Activated B cell treated with CpG ODN at 0.5 μM for 24 hours (primary cell): ENCODE results near the gene WDR31. TPM values are rescaled to one million over a fixed set of nuclear protein-coding genes. Genes with fewer than 3 reads are reported as not detected.

Experiments used
- ATAC-seq: fragments of 200-7000 bp; cut with Tn5 transposase; one replicate; pipeline ENCODE4 v1.10.0; 2021; ENCODE audit warnings: low read depth, mild to moderate bottlenecking, moderate library complexity
- CTCF ChIA-PET: fragments of 350-600 bp; sonication (Branson Sonifier 250); formaldehyde crosslinking; loops from one replicate; lab custom pipeline; 2021; ENCODE audit warnings: antibody characterized with exemption; lab: Charles Lee
- POLR2A ChIA-PET: fragments of 350-600 bp; sonication (Branson Sonifier 250); formaldehyde crosslinking; loops from one replicate; lab custom pipeline; 2021; ENCODE audit warnings: antibody characterized with exemption; lab: Charles Lee
- DNase-seq: peaks from one replicate; pipeline ENCODE4 v3.0.0; 2022
- H3K27ac Mint-ChIP-seq: one replicate; pipeline ENCODE4 v1.8.0; 2020; ENCODE audit warnings: mixed read lengths
- H3K27me3 Mint-ChIP-seq: one replicate; pipeline ENCODE4 v1.8.0; 2021; ENCODE audit warnings: mixed read lengths
- H3K36me3 Mint-ChIP-seq: one replicate; pipeline ENCODE4 v1.8.0; 2021; ENCODE audit warnings: low read depth, mixed read lengths
- H3K4me1 Mint-ChIP-seq: one replicate; pipeline ENCODE4 v1.8.0; 2021; ENCODE audit warnings: mixed read lengths
- H3K4me3 Mint-ChIP-seq: one replicate; pipeline ENCODE4 v1.8.0; 2020; ENCODE audit warnings: mild to moderate bottlenecking, mixed read lengths
- H3K9me3 Mint-ChIP-seq: one replicate; pipeline ENCODE4 v1.8.0; 2020; ENCODE audit warnings: mixed read lengths
- intact Hi-C: fragments of 100-400 bp; cut with micrococcal nuclease; formaldehyde crosslinking; loops from one replicate; pipeline ENCODE4 v1.15.1; 2024
- total RNA-seq: library from RNA; stranded (reverse); gene quantifications from 2 replicates; pipeline ENCODE4 v1.2.3, GENCODE V29; 2022
- TF ChIP-seq, protein P1 (sequence below): fragments of 200-600 bp; IDR thresholded peaks from one replicate; pipeline ENCODE4 v1.8.0; 2022; ENCODE audit warnings: antibody characterized with exemption, mild to moderate bottlenecking

WDR31 gene
- total RNA-seq, 1 donor from 2014 or later: 0.73 TPM

DNA sequence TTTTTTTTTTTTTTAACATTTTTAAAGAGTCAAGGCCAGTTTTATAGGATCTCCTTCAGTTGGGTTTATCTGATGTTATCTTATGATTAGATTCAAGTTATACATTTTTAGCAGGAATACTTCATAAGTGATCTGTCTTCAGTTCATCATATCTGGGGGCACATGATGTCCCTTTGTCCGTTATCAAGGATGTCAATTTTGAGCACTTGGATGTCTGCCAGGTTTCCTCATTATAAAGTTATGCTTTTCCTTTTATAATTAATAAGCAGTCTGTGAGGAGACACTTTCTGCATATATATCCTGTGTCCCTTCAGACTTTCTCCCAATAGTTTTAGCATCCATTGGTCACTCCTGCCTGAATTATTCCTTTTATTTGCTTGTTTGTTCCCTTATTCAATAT, 24.9 kb upstream of the WDR31 start:
- no peaks in the 10 kb centered on the region for H3K27me3 Mint-ChIP-seq
- no peaks in the 10 kb centered on the region for H3K36me3 Mint-ChIP-seq
- POLR2A ChIA-PET: interaction anchor here (0.6 kb wide), 1 partner anchor 1880 kb away, joined by 4 read pairs; the partner anchor contains the start of gene ECPAS
- no peak for DNase-seq
- intact Hi-C loops: no loop called here
- CTCF ChIA-PET: no interaction called here
- ATAC-seq: no peak
- H3K4me1 Mint-ChIP-seq: no peaks in the 10 kb centered on the region
- H3K27ac Mint-ChIP-seq: no peak overlapping the region
- no peaks in the 10 kb centered on the region for H3K9me3 Mint-ChIP-seq
- H3K4me3 Mint-ChIP-seq: no peak overlapping the region
- TF ChIP-seq, protein P1, sequence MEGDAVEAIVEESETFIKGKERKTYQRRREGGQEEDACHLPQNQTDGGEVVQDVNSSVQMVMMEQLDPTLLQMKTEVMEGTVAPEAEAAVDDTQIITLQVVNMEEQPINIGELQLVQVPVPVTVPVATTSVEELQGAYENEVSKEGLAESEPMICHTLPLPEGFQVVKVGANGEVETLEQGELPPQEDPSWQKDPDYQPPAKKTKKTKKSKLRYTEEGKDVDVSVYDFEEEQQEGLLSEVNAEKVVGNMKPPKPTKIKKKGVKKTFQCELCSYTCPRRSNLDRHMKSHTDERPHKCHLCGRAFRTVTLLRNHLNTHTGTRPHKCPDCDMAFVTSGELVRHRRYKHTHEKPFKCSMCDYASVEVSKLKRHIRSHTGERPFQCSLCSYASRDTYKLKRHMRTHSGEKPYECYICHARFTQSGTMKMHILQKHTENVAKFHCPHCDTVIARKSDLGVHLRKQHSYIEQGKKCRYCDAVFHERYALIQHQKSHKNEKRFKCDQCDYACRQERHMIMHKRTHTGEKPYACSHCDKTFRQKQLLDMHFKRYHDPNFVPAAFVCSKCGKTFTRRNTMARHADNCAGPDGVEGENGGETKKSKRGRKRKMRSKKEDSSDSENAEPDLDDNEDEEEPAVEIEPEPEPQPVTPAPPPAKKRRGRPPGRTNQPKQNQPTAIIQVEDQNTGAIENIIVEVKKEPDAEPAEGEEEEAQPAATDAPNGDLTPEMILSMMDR: no peak

DNA sequence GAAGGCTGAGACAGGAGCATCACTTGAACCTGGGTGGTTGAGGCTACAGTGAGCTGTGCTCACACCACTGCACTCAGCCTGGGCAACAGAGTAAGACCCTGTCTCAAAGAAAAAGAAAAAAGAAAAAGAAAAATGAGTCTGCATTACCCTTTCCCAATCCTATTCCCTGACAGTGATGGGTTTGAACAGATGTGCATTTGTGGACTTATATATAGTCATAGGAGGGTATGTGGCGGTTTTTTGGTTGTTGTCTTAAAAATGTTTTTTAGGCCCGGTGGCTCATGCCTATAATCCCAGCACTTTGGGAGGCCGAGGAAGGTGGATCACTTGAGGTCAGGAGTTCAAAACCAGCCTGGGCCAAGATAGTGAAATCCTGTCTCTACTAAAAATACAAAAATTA, 23.3 kb upstream of the WDR31 start:
- ATAC-seq (no peak), DNase-seq (no peak)
- no peak overlapping the region for H3K4me3 Mint-ChIP-seq
- TF ChIP-seq, protein P1: no peak
- H3K27ac Mint-ChIP-seq: no peak overlapping the region
- no peaks in the 10 kb centered on the region for H3K27me3 Mint-ChIP-seq
- no peaks in the 10 kb centered on the region for H3K36me3 Mint-ChIP-seq
- H3K9me3 Mint-ChIP-seq: no peaks in the 10 kb centered on the region
- ChIA-PET POLR2A (no interaction called here), CTCF (no interaction called here)
- intact Hi-C loops: no loop called here
- no peaks in the 10 kb centered on the region for H3K4me1 Mint-ChIP-seq

DNA sequence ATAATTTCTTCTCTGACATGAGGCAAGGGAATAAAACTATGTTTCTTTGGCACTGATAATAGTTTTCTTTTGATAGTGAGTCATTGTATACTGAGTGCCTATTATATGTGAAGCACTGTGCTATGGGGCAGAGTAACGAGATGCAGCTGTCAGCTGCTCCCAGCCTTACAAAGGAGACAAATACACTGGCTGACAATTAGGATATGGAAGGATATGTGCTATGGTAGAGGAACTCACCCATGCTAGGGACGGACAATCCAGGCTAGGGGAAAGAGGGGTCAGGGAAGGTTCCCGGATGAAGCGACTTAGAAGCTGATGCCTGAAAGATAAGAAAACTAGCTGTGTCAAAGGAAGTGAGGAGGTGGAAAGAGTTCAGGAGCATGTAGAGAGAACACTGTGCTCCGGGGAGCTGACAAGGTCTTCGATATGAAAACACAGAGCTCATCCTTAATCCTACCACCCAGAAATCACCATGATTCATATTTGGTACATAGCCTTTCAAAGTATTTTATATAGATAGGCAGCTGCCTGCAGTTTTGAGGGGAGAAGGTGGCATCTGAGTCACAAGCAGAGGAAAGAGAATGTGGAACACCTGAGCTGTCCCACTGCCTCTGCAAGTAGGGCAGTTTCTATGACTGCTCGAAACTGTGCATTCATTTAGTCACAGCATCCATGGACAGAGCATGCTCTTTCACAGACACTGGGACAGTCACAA, 21.4 kb upstream of the WDR31 start:
- ChIA-PET POLR2A (no interaction called here), CTCF (no interaction called here)
- intact Hi-C loops: no loop called here
- DNase-seq (no peak), ATAC-seq (no peak)
- Mint-ChIP-seq H3K27ac (no peak overlapping the region), H3K36me3 (no peaks in the 10 kb centered on the region), H3K4me1 (no peaks in the 10 kb centered on the region), H3K27me3 (no peaks in the 10 kb centered on the region), H3K4me3 (no peak overlapping the region), H3K9me3 (no peaks in the 10 kb centered on the region)
- TF ChIP-seq, protein P1: no peak

DNA sequence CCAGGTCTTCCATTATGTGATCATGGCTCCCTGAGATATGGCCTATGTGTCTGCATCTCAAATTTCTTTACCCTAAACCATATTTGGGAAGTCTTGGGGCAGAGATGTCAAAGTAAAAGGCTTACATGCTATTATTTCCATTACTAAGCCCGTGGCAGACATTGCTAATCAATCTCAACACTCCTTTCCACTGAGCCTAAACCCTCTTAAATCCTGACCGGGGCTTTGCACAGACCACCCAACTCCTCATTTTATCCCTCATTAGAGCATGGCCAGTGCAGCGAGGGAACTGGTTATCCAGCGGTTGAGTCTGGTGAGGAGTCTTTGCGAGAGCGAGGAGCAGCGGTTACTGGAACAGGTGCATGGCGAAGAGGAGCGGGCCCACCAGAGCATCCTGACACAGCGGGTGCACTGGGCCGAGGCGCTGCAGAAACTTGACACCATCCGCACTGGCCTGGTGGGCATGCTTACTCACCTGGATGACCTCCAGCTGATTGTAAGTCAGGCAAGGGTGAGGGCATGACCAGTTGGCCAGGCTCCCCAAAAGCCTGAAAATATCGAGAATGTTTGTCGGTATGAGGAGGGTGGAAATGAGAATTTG, 20.3 kb upstream of the WDR31 start:
- Mint-ChIP-seq H3K9me3 (no peaks in the 10 kb centered on the region), H3K27ac (no peak overlapping the region), H3K4me3 (no peak overlapping the region), H3K27me3 (no peaks in the 10 kb centered on the region), H3K4me1 (no peaks in the 10 kb centered on the region), H3K36me3 (no peaks in the 10 kb centered on the region)
- intact Hi-C loops: no loop called here
- no peak for DNase-seq
- TF ChIP-seq, protein P1: no peak
- no peak for ATAC-seq
- POLR2A ChIA-PET: no interaction called here
- CTCF ChIA-PET: no interaction called here

DNA sequence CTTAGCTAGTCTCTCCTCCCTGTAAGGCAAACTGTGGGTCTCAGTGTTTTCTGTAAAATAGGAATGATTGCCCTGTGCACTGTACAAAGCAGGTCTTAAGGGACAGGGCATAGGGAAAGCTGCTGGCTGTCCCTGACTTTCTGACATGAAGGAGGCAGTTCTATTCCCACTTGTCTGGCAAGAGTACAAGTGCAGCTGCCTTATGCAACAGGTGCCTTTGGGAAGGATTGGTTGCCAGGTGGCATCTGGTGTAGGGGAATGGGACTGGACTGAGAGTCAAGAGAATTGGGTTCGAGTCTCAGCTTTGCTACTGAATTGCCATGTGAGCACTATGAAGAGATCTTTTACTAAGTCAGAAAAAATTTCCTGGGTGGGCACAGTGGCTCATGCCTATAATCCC, 19.3 kb upstream of the WDR31 start:
- no peak for ATAC-seq

More for the DNA sequence above, 19.3 kb upstream of the WDR31 start:
- TF ChIP-seq, protein P1: no peak
- intact Hi-C loops: no loop called here
- Mint-ChIP-seq H3K27me3 (no peaks in the 10 kb centered on the region), H3K9me3 (no peaks in the 10 kb centered on the region), H3K4me3 (no peak overlapping the region), H3K36me3 (no peaks in the 10 kb centered on the region), H3K4me1 (no peaks in the 10 kb centered on the region), H3K27ac (no peak overlapping the region)
- ChIA-PET POLR2A (no interaction called here), CTCF (no interaction called here)
- no peak for DNase-seq
